Right lobe of liver (tissue), 4 donors: Measurements from ENCODE around the gene ENTPD8.

Experiments used
- CTCF ChIP-seq, 4 donors: fragments of 200-600 bp in 3 of 4; fragments of 450-650 bp in 1 of 4; IDR thresholded peaks; one replicate each; pipeline versions ENCODE4 v1.5.1 to v1.8.0; 2016 to 2022; ENCODE audit warnings: antibody characterized with exemption in 4 of 4, mild to moderate bottlenecking in 2 of 4
- POLR2A ChIP-seq: fragments of 450-650 bp; IDR thresholded peaks from one replicate; pipeline ENCODE4 v1.6.1; 2017; ENCODE audit warnings: antibody characterized with exemption, mild to moderate bottlenecking
- donor health status: DM: no; HTN: no; CAD: no.
- donor health status: DM: no; HTN: no; CAD: no.
- donor health status: DM: no; HTN: yes; CAD: no.

- TF ChIP-seq POLR2A (no peak), CTCF (IDR thresholded peaks at IDR 0.05) (no peak)
Measured at GRCh38 chr9:137480686-137481683, 39.8 kb upstream of the ENTPD8 start.
